GM12878 (cell line): Measurements from ENCODE around the gene ATP1B2. TPM values are rescaled to one million over a fixed set of nuclear protein-coding genes. Genes with fewer than 3 reads are reported as not detected.

ENCODE experiments used
- BMI1 ChIP-seq: fragments of 450-650 bp; IDR thresholded peaks from 2 replicates; pipeline ENCODE4 v1.6.1; 2016; ENCODE audit warnings: mild to moderate bottlenecking, moderate library complexity, borderline replicate concordance
- CBFB ChIP-seq: IDR thresholded peaks from 2 replicates; pipeline ENCODE4 v1.6.1; 2016; ENCODE audit warnings: antibody characterized with exemption, low read depth
- CEBPZ ChIP-seq: fragments of 150-350 bp; IDR thresholded peaks from 2 replicates; pipeline ENCODE4 v1.6.1; 2016; ENCODE audit warnings: low read depth, low read length
- CREB1 ChIP-seq: IDR thresholded peaks from 2 replicates; pipeline ENCODE4 v1.6.1; 2012; ENCODE audit warnings: low read depth, mild to moderate bottlenecking, inconsistent platforms
- CREM ChIP-seq: IDR thresholded peaks from 2 replicates; pipeline ENCODE4 v1.6.1; 2014; ENCODE audit warnings: antibody characterized with exemption, low read depth
- IKZF2 ChIP-seq, 2 experiments: fragments of 450-650 bp; IDR thresholded peaks; 2 replicates each; pipeline ENCODE4 v1.6.1; 2017; ENCODE audit warnings: mild to moderate bottlenecking in 2 of 2, moderate library complexity in 2 of 2
- MTA2 ChIP-seq: fragments of 450-650 bp; IDR thresholded peaks from 2 replicates; pipeline ENCODE4 v1.6.1; 2016; ENCODE audit warnings: low read depth, mild to moderate bottlenecking, moderate library complexity
- MYC ChIP-seq: IDR thresholded peaks from 2 replicates; pipeline ENCODE4 v1.6.1; 2011; ENCODE audit warnings: mild to moderate bottlenecking, low read length, moderate library complexity, inconsistent platforms; ENCODE audit not compliant: insufficient read depth, insufficient replicate concordance, insufficient read length, severe bottlenecking
- NFXL1 ChIP-seq: fragments of 450-650 bp; IDR thresholded peaks from 2 replicates; pipeline ENCODE4 v1.6.1; 2017; ENCODE audit warnings: antibody characterized with exemption, mild to moderate bottlenecking, borderline replicate concordance
- NR2F1 ChIP-seq: fragments of 450-650 bp; conservative IDR thresholded peaks from 2 replicates; pipeline ENCODE4 v1.6.1; 2017; ENCODE audit warnings: mild to moderate bottlenecking
- PAX8 ChIP-seq: fragments of 450-650 bp; IDR thresholded peaks from 2 replicates; pipeline ENCODE4 v1.6.1; 2017; ENCODE audit warnings: mild to moderate bottlenecking, moderate library complexity
- PKNOX1 ChIP-seq: fragments of 450-650 bp; IDR thresholded peaks from 2 replicates; pipeline ENCODE4 v1.6.1; 2016; ENCODE audit warnings: mild to moderate bottlenecking
- RB1 ChIP-seq: fragments of 450-650 bp; formaldehyde crosslinking; IDR thresholded peaks from 2 replicates; pipeline ENCODE4 v1.6.1; 2017; ENCODE audit warnings: mild to moderate bottlenecking, borderline replicate concordance
- RBBP5 ChIP-seq: fragments of 200-600 bp; sonication (generic); conservative IDR thresholded peaks from 2 replicates; pipeline ENCODE4 v1.6.1; 2016
- RCOR1 ChIP-seq: conservative IDR thresholded peaks from 2 replicates; pipeline ENCODE4 v1.6.1; 2012; ENCODE audit warnings: low read depth, low read length, improper control_type of control experiment
- RELA ChIP-seq: fragments of 450-650 bp; IDR thresholded peaks from 2 replicates; pipeline ENCODE4 v1.8.0; 2014; ENCODE audit warnings: borderline replicate concordance; ENCODE audit not compliant: partially characterized antibody
- RELB ChIP-seq: fragments of 450-650 bp; IDR thresholded peaks from 2 replicates; pipeline ENCODE4 v1.6.1; 2017; ENCODE audit warnings: low read depth, mild to moderate bottlenecking, moderate library complexity
- SIX5 ChIP-seq: IDR thresholded peaks from 2 replicates; pipeline ENCODE4 v1.6.1; 2011; ENCODE audit warnings: mild to moderate bottlenecking, low read depth, low read length, moderate library complexity; ENCODE audit not compliant: severe bottlenecking
- SKIL ChIP-seq: fragments of 450-650 bp; IDR thresholded peaks from 2 replicates; pipeline ENCODE4 v1.6.1; 2017; ENCODE audit warnings: mild to moderate bottlenecking, low read depth, inconsistent platforms; ENCODE audit not compliant: poor library complexity, severe bottlenecking
- SMAD1 ChIP-seq: fragments of 450-650 bp; IDR thresholded peaks from 2 replicates; pipeline ENCODE4 v1.6.1; 2018; ENCODE audit warnings: mild to moderate bottlenecking, low read depth; ENCODE audit not compliant: partially characterized antibody
- SREBF2 ChIP-seq: IDR thresholded peaks from 2 replicates; pipeline ENCODE4 v1.6.1; 2012; ENCODE audit warnings: mild to moderate bottlenecking, low read length
- TCF3 ChIP-seq: IDR thresholded peaks from 2 replicates; pipeline ENCODE4 v1.6.1; 2012; ENCODE audit warnings: low read depth, mild to moderate bottlenecking, low read length, borderline replicate concordance; ENCODE audit not compliant: insufficient read depth
- YY1 ChIP-seq: IDR thresholded peaks from 2 replicates; pipeline ENCODE4 v1.6.1; 2011; ENCODE audit warnings: low read depth, mild to moderate bottlenecking, low read length
- ZSCAN29 ChIP-seq: fragments of 450-650 bp; IDR thresholded peaks from 2 replicates; pipeline ENCODE4 v1.6.1; 2017; ENCODE audit warnings: mild to moderate bottlenecking, moderate library complexity
- polyA plus RNA-seq, 11 experiments: library from polyadenylated mRNA; depleted of rRNA in 4 of 11; unstranded in 6 of 11; stranded (reverse) in 5 of 11; fragments of >200 nt; fragmentation: Nextera tagmentation in 4 of 11; fragmentation: Illumina TruSeq in 1 of 11; extraction: Ambion mirVana in 4 of 11; extraction: Trizol in 1 of 11; gene quantifications; 1 replicate in 1 of 11; 2 replicates in 10 of 11; pipeline versions ENCODE4 v1.2.1 to v1.2.3, GENCODE V29; 2011 to 2016; ENCODE audit warnings: inconsistent platforms in 2 of 11, missing spikeins in 2 of 11, low read depth in 1 of 11
- total RNA-seq, 4 experiments: library from RNA; depleted of rRNA in 3 of 4; stranded (reverse); fragments of >200 nt in 3 of 4; fragmentation: Illumina TruSeq in 1 of 4; extraction: Trizol in 1 of 4; gene quantifications; 2 replicates each; pipeline versions ENCODE4 v1.2.1 to v1.2.3, GENCODE V29; 2013 to 2021

ATP1B2 gene
- total and polyA plus RNA-seq, 10 of the 15 experiments (the other 5 are each of a cell fraction or from before 2014, with no cell fraction given), result 0.03 to 0.29 (median 0.15) TPM; not detected in 3

GRCh38 chr17:7685533-7686221, 35.0 kb downstream of the ATP1B2 start (continued):
- TF ChIP-seq CEBPZ (no peak), NFXL1 (no peak), RELB (no peak), IKZF2 (IDR thresholded peaks at IDR 0.05) (peak; percentile 65 to 71; a peak in 3 of 4 replicates), PAX8 (no peak), CREB1 (peak; percentile 55), MTA2 (no peak), TCF3 (peak; percentile 66; the same call in 1 of the 2 replicates), SMAD1 (no peak), CREM (peak; percentile 63), RCOR1 (no peak), BMI1 (no peak), SREBF2 (no peak), YY1 (0 out of 2 replicates have a peak, but pooled peaks have one; percentile 20), SKIL (no peak), RELA (no peak), MYC (no peak), NR2F1 (no peak), SIX5 (no peak), PKNOX1 (no peak), ZSCAN29 (no peak), CBFB (no peak), RB1 (no peak), RBBP5 (no peak)
